Astrocyte of the spinal cord (primary cell): ENCODE measurements around the gene OSBPL10.

Source experiments
- DNase-seq: peaks from one replicate; pipeline ENCODE4 v3.0.0; 2011; ENCODE audit warnings: low read depth, low spot score
- H3K4me3 ChIP-seq: 2 replicates; pipeline ENCODE4 v1.5.1; 2011; ENCODE audit warnings: low read depth, mild to moderate bottlenecking, low read length, moderate library complexity
- in situ Hi-C: cut with HindIII; loops from 2 replicates; pipeline ENCODE4 v1.10.0; 2017; ENCODE audit warnings: low sequenced_read_pairs
- TF ChIP-seq, protein P1 (sequence below): IDR thresholded peaks from 2 replicates; pipeline ENCODE4 v1.5.1; 2012; ENCODE audit warnings: low read depth, mild to moderate bottlenecking, low read length, inconsistent platforms

The OSBPL10 gene

DNA sequence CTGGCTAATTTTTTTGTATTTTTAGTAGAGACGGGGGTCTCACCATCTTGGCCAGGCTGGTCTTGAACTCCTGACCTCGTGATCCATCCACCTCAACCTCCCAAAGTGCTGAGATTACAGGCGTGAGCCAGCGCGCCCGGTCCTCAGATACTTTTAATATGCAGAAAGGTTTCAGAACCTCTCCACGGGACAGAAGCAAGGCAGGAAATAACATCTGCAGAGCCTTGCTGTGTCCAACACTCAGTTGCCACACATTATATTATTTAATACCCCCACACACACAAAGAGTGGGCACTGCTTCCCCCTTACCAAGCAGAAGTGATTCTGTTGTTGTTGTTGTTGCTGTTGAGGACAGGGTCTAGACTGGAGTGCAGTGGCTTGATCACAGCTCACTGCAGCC is 28.0 kb downstream of the OSBPL10 start:
- no peak overlapping the region for H3K4me3 ChIP-seq
- TF ChIP-seq, protein P1, sequence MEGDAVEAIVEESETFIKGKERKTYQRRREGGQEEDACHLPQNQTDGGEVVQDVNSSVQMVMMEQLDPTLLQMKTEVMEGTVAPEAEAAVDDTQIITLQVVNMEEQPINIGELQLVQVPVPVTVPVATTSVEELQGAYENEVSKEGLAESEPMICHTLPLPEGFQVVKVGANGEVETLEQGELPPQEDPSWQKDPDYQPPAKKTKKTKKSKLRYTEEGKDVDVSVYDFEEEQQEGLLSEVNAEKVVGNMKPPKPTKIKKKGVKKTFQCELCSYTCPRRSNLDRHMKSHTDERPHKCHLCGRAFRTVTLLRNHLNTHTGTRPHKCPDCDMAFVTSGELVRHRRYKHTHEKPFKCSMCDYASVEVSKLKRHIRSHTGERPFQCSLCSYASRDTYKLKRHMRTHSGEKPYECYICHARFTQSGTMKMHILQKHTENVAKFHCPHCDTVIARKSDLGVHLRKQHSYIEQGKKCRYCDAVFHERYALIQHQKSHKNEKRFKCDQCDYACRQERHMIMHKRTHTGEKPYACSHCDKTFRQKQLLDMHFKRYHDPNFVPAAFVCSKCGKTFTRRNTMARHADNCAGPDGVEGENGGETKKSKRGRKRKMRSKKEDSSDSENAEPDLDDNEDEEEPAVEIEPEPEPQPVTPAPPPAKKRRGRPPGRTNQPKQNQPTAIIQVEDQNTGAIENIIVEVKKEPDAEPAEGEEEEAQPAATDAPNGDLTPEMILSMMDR = no peak
- in situ Hi-C loops = no loop called here
- no peak for DNase-seq

GRCh38 chr3:31952205-31952604 is 28.9 kb downstream of the OSBPL10 start:
- in situ Hi-C loops = no loop called here
- TF ChIP-seq, protein P1 = no peak
- no peak for DNase-seq
- no peak overlapping the region for H3K4me3 ChIP-seq

- in situ Hi-C loops = no loop called here
- no peak for DNase-seq
- H3K4me3 ChIP-seq = no peak overlapping the region
- TF ChIP-seq, protein P1 = no peak
Measured at GRCh38 chr3:31948280-31948679, 32.8 kb downstream of the OSBPL10 start.

GRCh38 chr3:31947671-31948091 is 33.4 kb downstream of the OSBPL10 start:
- DNase-seq = no peak
- in situ Hi-C loops = no loop called here
- TF ChIP-seq, protein P1 = no peak
- no peak overlapping the region for H3K4me3 ChIP-seq

GRCh38 chr3:31947162-31947561 is 33.9 kb downstream of the OSBPL10 start:
- TF ChIP-seq, protein P1 = no peak
- DNase-seq = no peak
- in situ Hi-C loops = no loop called here
- H3K4me3 ChIP-seq = no peak overlapping the region

DNA sequence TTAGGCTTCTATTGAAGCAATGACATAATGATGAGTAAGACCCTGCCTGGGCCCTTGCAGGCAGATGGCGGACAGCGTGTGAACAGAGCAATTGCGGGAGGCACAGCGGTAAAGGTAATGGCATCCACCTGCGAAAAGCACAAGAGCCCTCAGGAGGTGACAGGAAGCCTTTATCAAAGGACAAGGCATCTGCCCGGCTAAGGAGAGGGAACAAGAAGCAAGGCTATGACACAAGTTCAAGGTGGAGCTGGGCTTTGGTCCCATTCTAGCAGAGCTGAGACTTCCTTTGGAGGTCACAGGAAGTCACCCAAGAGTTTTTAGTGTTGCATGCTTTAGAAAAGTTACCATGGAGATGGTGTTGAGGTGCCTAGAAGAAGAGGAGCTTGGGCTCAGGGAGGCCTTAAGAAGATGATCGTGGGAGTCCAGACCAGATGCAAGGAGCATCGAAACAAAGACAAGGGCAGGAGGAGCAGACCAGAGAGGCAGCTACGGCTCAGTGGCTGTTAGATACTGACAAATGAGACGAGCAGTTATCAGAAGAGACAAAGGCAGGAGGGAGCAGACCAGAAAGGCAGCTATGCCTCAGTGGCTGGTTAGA is 34.5 kb downstream of the OSBPL10 start:
- TF ChIP-seq, protein P1 = no peak
- no peak for DNase-seq
- in situ Hi-C loops = no loop called here
- H3K4me3 ChIP-seq = no peak overlapping the region

DNA sequence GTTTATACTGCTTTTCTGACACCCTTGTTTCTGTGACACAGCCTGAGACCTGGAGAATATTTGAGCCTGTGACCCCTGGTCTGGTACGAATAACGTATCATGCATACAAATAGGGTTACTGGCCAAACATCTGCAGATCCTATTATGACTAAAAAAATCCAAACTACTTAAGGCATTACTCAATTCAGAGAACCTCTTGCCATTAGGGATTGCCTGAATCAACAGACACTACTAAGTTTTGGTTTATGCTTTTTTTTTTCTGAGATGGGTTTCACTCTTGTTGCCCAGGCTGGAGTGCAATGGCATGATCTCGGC is 35.4 kb downstream of the OSBPL10 start:
- no peak for DNase-seq
- in situ Hi-C loops = no loop called here
- TF ChIP-seq, protein P1 = no peak
- H3K4me3 ChIP-seq = no peak overlapping the region
